ENCODE measurements around the gene SLC41A3.

GRCh38 chr3:126050626-126051025 is 33.3 kb downstream of the SLC41A3 start:
- TF ChIP-seq POLR2A (IDR thresholded peaks at IDR 0.05; ENCODE audit: low read length) (no peak), CHD2 (IDR thresholded peaks at IDR 0.05; ENCODE audit: low read length, partially characterized antibody) (no peak), CTCF (IDR thresholded peaks at IDR 0.05) (no peak), BHLHE40 (IDR thresholded peaks at IDR 0.05; ENCODE audit: low read depth, low read length) (no peak), FOSB (CRISPR knock-in tag; IDR thresholded peaks at IDR 0.05) (no peak), ESRRA (IDR thresholded peaks at IDR 0.05; ENCODE audit: borderline replicate concordance, low read length) (no peak), EHMT2 (IDR thresholded peaks at IDR 0.05; ENCODE audit: low read depth) (no peak), SREBF2 (IDR thresholded peaks at IDR 0.05) (no peak), SMC3 (IDR thresholded peaks at IDR 0.05) (no peak), RCOR1 (IDR thresholded peaks at IDR 0.05; ENCODE audit: low read depth, low read length) (no peak)
